HEK293 (cell line): ENCODE results near the gene IGF1R.

ENCODE experiments used
- CTCF ChIA-PET: fragments of 350-600 bp; formaldehyde crosslinking; extraction: SDS; loops from one replicate; lab custom pipeline; 2021; ENCODE audit warnings: antibody characterized with exemption; lab: Yijun Ruan, JAX
- POLR2A ChIA-PET: fragments of 300-600 bp; formaldehyde crosslinking; extraction: SDS; loops from one replicate; lab custom pipeline; 2020; ENCODE audit warnings: antibody characterized with exemption, inconsistent platforms; lab: Yijun Ruan, JAX
- H3K27ac ChIP-seq: fragments of 200-500 bp; sonication (Bioruptor generic); 2 replicates; pipeline ENCODE4 v1.5.1; 2014; ENCODE audit warnings: low read depth, low read length, control low read depth, inconsistent platforms; ENCODE audit errors: extremely low read depth
- H3K36me3 ChIP-seq, 2 experiments: fragments of 200-500 bp in 1 of 2; sonication (Bioruptor generic) in 1 of 2; 1 replicate in 1 of 2; 2 replicates in 1 of 2; pipeline ENCODE4 v1.5.1; 2014 to 2017; ENCODE audit warnings: inconsistent platforms in 2 of 2, low read length in 2 of 2; ENCODE audit not compliant: control insufficient read depth in 2 of 2, insufficient read depth in 1 of 2
- H3K4me1 ChIP-seq: fragments of 200-500 bp; sonication (Bioruptor generic); 2 replicates; pipeline ENCODE4 v1.5.1; 2014; ENCODE audit warnings: mild to moderate bottlenecking, low read length, inconsistent platforms; ENCODE audit not compliant: control insufficient read depth, insufficient read depth
- H3K4me3 ChIP-seq: 2 replicates; pipeline ENCODE4 v1.5.1; 2011; ENCODE audit warnings: low read depth, mild to moderate bottlenecking, control low read depth, low read length, moderate library complexity
- H3K9me3 ChIP-seq: fragments of 200-500 bp; sonication (Bioruptor generic); 2 replicates; pipeline ENCODE4 v1.5.1; 2014; ENCODE audit warnings: low read depth, low read length, inconsistent platforms; ENCODE audit not compliant: control insufficient read depth, insufficient read depth
- HOXC10 ChIP-seq: sonication (generic); formaldehyde crosslinking; IDR thresholded peaks from 2 replicates; pipeline ENCODE4 v1.8.1; 2023; ENCODE audit warnings: mild to moderate bottlenecking, missing genetic modification reagents
- KLF8 ChIP-seq: fragments of 450-650 bp; formaldehyde crosslinking; IDR thresholded peaks from 2 replicates; pipeline ENCODE4 v1.5.1; 2016; ENCODE audit warnings: missing biosample characterization, missing genetic modification characterization
- OVOL3 ChIP-seq: fragments of 450-650 bp; formaldehyde crosslinking; IDR thresholded peaks from 2 replicates; pipeline ENCODE4 v1.5.1; 2016; ENCODE audit warnings: missing biosample characterization, missing genetic modification characterization
- PRDM10 ChIP-seq: fragments of 450-650 bp; formaldehyde crosslinking; IDR thresholded peaks from 2 replicates; pipeline ENCODE4 v1.5.1; 2016; ENCODE audit warnings: missing biosample characterization, missing genetic modification characterization
- PRDM2 ChIP-seq: fragments of 450-650 bp; formaldehyde crosslinking; IDR thresholded peaks from 2 replicates; pipeline ENCODE4 v1.5.1; 2016; ENCODE audit warnings: missing biosample characterization, missing genetic modification characterization, borderline replicate concordance
- ZFHX2 ChIP-seq: fragments of 450-650 bp; formaldehyde crosslinking; conservative IDR thresholded peaks from 2 replicates; pipeline ENCODE4 v1.5.1; 2016; ENCODE audit warnings: missing biosample characterization, missing genetic modification characterization
- ZNF138 ChIP-seq: fragments of 450-650 bp; formaldehyde crosslinking; IDR thresholded peaks from 2 replicates; pipeline ENCODE4 v1.5.1; 2016; ENCODE audit warnings: missing biosample characterization, missing genetic modification characterization, borderline replicate concordance
- ZNF18 ChIP-seq: fragments of 450-650 bp; formaldehyde crosslinking; IDR thresholded peaks from 2 replicates; pipeline ENCODE4 v1.5.1; 2016; ENCODE audit warnings: missing biosample characterization, missing genetic modification characterization
- ZNF248 ChIP-seq: fragments of 450-650 bp; formaldehyde crosslinking; IDR thresholded peaks from 2 replicates; pipeline ENCODE4 v1.5.1; 2017; ENCODE audit warnings: missing biosample characterization, missing genetic modification characterization
- ZNF302 ChIP-seq: fragments of 450-650 bp; formaldehyde crosslinking; IDR thresholded peaks from 2 replicates; pipeline ENCODE4 v1.5.1; 2016; ENCODE audit warnings: missing biosample characterization, missing genetic modification characterization, low read depth
- ZNF558 ChIP-seq: fragments of 450-650 bp; formaldehyde crosslinking; IDR thresholded peaks from 2 replicates; pipeline ENCODE4 v1.5.1; 2016; ENCODE audit warnings: missing biosample characterization, missing genetic modification characterization
- ZNF624 ChIP-seq: fragments of 450-650 bp; formaldehyde crosslinking; IDR thresholded peaks from 2 replicates; pipeline ENCODE4 v1.5.1; 2017; ENCODE audit warnings: missing biosample characterization, missing genetic modification characterization
- ZNF830 ChIP-seq: fragments of 450-650 bp; IDR thresholded peaks from 2 replicates; pipeline ENCODE4 v1.5.0; 2018; ENCODE audit warnings: missing biosample characterization, missing genetic modification characterization, low read depth, mild to moderate bottlenecking, moderate library complexity
- ZNF843 ChIP-seq: fragments of 450-650 bp; formaldehyde crosslinking; IDR thresholded peaks from 2 replicates; pipeline ENCODE4 v1.5.1; 2016; ENCODE audit warnings: missing biosample characterization, missing genetic modification characterization
- TF ChIP-seq, protein P1 (sequence below): fragments of 450-650 bp; formaldehyde crosslinking; IDR thresholded peaks from 2 replicates; pipeline ENCODE4 v1.5.1; 2016; ENCODE audit warnings: missing biosample characterization, missing genetic modification characterization, low read depth
- TF ChIP-seq, protein P2 (sequence below): fragments of 450-650 bp; formaldehyde crosslinking; IDR thresholded peaks from 2 replicates; pipeline ENCODE4 v1.5.1; 2017; ENCODE audit warnings: missing biosample characterization, missing genetic modification characterization

Gene IGF1R

GRCh38 chr15:98773616-98774015 lies 125.3 kb downstream of the IGF1R start:
- CTCF ChIA-PET = interaction anchor here (0.7 to 1.2 kb wide), 3 partner anchors 28 to 107 kb away, joined by 3 to 4 read pairs (median 3); no protein-coding TSS in a partner anchor
- H3K4me3 ChIP-seq = no peak overlapping the region
- no peaks in the 10 kb centered on the region for H3K9me3 ChIP-seq
- peaks cover 46% of the 10 kb centered on the region for H3K4me1 ChIP-seq
- POLR2A ChIA-PET = no interaction called here
- no peaks in the 10 kb centered on the region for H3K36me3 ChIP-seq
- H3K27ac ChIP-seq = no peak overlapping the region
- TF ChIP-seq ZNF18 (tag by site-specific recombination) (no peak), OVOL3 (tag by site-specific recombination) (no peak), ZNF558 (tag by site-specific recombination) (no peak), HOXC10 (CRISPR knock-in tag) (no peak), ZFHX2 (tag by site-specific recombination) (no peak), ZNF843 (no peak), PRDM2 (tag by site-specific recombination) (no peak), ZNF302 (tag by site-specific recombination) (no peak), ZNF248 (no peak), ZNF138 (tag by site-specific recombination) (no peak), KLF8 (tag by site-specific recombination) (no peak), ZNF624 (tag by site-specific recombination) (no peak), ZNF830 (tag by site-specific recombination) (no peak), PRDM10 (tag by site-specific recombination) (no peak)
- TF ChIP-seq, protein P1, sequence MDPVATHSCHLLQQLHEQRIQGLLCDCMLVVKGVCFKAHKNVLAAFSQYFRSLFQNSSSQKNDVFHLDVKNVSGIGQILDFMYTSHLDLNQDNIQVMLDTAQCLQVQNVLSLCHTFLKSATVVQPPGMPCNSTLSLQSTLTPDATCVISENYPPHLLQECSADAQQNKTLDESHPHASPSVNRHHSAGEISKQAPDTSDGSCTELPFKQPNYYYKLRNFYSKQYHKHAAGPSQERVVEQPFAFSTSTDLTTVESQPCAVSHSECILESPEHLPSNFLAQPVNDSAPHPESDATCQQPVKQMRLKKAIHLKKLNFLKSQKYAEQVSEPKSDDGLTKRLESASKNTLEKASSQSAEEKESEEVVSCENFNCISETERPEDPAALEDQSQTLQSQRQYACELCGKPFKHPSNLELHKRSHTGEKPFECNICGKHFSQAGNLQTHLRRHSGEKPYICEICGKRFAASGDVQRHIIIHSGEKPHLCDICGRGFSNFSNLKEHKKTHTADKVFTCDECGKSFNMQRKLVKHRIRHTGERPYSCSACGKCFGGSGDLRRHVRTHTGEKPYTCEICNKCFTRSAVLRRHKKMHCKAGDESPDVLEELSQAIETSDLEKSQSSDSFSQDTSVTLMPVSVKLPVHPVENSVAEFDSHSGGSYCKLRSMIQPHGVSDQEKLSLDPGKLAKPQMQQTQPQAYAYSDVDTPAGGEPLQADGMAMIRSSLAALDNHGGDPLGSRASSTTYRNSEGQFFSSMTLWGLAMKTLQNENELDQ (tag by site-specific recombination) = no peak
- TF ChIP-seq, protein P2, sequence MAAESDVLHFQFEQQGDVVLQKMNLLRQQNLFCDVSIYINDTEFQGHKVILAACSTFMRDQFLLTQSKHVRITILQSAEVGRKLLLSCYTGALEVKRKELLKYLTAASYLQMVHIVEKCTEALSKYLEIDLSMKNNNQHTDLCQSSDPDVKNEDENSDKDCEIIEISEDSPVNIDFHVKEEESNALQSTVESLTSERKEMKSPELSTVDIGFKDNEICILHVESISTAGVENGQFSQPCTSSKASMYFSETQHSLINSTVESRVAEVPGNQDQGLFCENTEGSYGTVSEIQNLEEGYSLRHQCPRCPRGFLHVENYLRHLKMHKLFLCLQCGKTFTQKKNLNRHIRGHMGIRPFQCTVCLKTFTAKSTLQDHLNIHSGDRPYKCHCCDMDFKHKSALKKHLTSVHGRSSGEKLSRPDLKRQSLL (tag by site-specific recombination) = no peak
